Measurements from ENCODE around the gene NOP56. TPM values are rescaled to one million over a fixed set of nuclear protein-coding genes. Genes with fewer than 3 reads are reported as not detected.

Gene NOP56, protein sequence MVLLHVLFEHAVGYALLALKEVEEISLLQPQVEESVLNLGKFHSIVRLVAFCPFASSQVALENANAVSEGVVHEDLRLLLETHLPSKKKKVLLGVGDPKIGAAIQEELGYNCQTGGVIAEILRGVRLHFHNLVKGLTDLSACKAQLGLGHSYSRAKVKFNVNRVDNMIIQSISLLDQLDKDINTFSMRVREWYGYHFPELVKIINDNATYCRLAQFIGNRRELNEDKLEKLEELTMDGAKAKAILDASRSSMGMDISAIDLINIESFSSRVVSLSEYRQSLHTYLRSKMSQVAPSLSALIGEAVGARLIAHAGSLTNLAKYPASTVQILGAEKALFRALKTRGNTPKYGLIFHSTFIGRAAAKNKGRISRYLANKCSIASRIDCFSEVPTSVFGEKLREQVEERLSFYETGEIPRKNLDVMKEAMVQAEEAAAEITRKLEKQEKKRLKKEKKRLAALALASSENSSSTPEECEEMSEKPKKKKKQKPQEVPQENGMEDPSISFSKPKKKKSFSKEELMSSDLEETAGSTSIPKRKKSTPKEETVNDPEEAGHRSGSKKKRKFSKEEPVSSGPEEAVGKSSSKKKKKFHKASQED
- total RNA-seq = 72.0 and 150 TPM in 2 replicates

DNA sequence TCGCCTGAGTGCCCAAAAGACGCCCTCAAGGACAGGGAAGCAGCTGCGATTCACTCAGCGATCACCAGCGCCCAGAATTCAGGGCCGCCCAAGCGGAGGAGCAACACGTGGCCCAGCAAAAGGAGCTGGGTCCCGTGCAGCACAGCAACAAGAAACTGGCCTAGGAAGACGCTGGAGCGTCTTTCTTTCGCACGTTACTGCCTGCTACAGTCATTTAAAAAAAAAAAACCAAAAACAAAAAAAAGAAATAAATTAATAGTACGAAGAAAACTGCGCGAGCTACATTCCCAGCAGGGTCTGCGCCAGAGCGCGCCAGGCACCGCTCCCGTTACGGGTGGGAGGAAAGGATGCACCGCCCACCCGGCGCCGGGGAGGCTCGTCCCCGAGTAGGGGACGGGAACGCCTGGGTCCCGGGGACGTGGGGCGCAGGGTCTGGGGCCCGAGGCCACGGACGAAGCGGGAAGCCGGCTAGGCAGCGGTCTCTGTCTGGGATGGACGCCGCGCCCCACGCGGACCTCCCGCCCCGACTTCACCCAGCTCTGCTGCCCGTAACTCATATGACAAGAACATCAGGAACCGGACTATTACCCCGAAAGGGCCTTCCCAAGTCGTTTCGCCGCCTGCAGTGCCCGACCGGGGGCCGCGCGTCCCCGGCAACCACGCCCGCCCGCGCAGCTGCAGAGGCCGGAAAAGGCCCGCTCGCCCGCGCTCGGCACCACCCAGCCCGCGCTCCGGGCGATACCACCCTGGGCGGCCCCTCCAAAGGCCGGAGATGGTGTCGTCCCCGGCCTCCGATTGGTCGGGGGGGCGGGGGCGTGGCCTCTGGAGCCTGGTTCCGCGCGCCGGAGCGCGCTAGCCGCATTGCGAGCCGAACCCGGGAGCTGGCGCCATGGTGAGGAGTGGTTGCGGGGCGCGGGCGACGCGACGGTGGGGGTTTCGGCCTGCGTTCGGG lies at the start of gene NOP56:
Gene NOP56, plus strand, starts transcription at position 861 of the 952 bp plus-strand sequence. Its CDS starts 29 bp downstream, at position 890.

DNA sequence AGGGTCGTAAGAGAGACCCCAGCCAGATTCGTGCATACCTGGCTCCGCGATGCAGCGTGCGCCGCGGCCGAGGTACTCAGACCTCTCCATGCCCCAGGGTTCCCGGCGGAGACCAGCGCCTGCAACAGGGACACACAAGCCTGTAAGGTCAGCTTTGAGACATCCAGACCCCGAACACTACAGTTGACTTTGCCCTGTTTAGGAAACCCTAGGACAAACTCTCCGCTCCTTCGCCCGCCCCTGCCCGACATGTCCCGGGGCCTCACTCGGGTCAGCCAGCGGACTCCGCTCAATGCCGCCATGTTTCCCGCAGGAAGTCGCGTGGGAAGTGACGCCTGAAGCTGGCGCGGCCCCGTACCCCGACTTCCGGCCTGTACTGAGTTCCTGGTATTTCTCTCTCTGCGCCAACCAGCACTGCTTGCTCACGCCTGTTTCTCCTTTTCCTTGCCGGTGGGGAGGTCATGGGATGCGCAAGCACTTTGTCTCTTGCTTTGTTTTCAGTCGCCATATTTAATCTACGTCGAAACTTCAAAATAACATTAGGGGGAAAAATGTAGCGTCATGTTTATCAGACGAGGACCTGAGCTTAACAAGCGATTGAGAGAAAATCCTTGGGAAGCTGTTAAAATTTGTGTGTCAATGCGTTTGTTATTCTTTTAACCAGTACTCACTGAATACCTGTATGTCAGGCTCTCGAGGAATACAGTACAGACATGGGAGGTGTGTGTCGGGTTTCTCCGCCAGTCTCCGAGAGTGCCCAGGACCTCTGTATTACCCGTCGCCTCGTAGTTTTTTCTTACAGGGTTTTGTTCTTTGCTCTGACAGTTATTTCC lies 11.7 kb downstream of the NOP56 start, which contains the start of gene IDH3B:
Gene IDH3B, minus strand, starts transcription at position 330 of the 833 bp plus-strand sequence. Its CDS starts 28 bp downstream, at position 302.

DNA sequence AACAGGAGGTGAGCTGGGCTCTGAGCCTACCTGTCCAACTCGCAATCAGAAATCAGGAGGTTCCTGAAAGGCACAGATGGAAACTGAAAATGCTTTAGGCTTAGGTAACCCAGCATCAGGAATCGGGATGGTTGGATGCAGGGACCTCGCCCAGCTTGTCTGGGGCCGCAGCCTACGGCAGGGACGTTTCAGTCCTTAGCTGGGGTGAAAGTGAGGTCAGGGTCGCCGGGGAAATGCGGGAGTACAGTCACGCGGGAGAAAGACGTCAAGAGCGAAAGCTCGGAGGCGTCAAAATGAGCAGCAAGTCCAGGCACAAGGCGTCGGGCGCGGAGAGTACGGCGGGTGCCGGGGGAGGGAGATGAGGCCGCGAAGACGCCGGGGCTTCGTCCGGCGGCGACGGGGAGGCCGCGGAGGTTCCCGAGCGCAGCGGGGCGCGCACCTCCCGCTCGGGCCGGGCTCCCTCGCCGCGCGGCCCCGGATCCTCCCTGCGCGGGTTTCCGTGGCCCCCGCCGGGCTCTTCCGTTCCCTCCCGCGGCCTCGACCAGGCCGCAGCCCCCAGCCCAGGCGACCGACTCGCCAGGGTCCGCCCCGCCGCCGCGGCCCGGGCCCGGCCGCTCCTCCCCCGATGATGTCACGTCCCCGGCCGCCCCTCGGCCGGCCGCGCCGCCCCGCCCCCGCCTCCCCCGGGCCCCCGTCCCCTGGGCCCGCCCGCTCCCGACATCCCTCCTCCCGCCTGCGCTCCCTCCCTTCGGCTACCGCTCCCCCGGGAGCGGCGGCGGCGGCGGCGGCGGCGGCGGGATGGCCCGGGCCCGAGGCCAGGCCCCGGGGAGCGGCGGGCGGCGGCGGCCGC lies 39.8 kb downstream of the NOP56 start, which contains the start of gene EBF4:
Gene EBF4, plus strand, starts transcription at position 745 of the 850 bp plus-strand sequence. CDS start 866 bp downstream, outside the sequence.

Other genes starting within 250 kb of the NOP56 start
- 339 and 796 TPM in 2 replicates for gene SNRPB, start 181.8 kb upstream of the NOP56 start, total RNA-seq
- gene ZNF343, start 143.7 kb upstream of the NOP56 start, total RNA-seq = 3.9 and 8.7 TPM in 2 replicates
- not detected in 2 replicates for gene TMC2, start 116.1 kb upstream of the NOP56 start, total RNA-seq
- 96.6 and 108 TPM in 2 replicates for gene IDH3B, start 11.6 kb downstream of the NOP56 start, total RNA-seq
- gene EBF4, start 40.1 kb downstream of the NOP56 start, total RNA-seq = 0.98 and 7.2 TPM in 2 replicates
- gene CPXM1, start 148.0 kb downstream of the NOP56 start, total RNA-seq = 50.2 and 158 TPM in 2 replicates
- gene C20orf141, start 162.4 kb downstream of the NOP56 start, total RNA-seq = 0.76 TPM in 1 of 2 replicates, not detected in the other
- not detected in 2 replicates for gene TMEM239, start 163.7 kb downstream of the NOP56 start, total RNA-seq
- 20.4 and 59.7 TPM in 2 replicates for gene PCED1A, start 188.0 kb downstream of the NOP56 start, total RNA-seq
- 32.4 and 45.8 TPM in 2 replicates for gene VPS16, start 188.1 kb downstream of the NOP56 start, total RNA-seq
- gene PTPRA, start 220.8 kb downstream of the NOP56 start, total RNA-seq = 30.3 and 42.7 TPM in 2 replicates